H1 (cell line): ENCODE results near the gene CEACAM1. TPM values are rescaled to one million over a fixed set of nuclear protein-coding genes. Genes with fewer than 3 reads are reported as not detected.
"Not testable (repeated sequence)": the region's sequence is repeated elsewhere in the genome, so short reads cannot be mapped to it uniquely, and the experiment has no call there.

Source experiments
- CTCF ChIA-PET: fragments of 300-600 bp; sonication (Branson Sonifier 250); formaldehyde crosslinking; loops from one replicate; lab custom pipeline; 2021; ENCODE audit not compliant: partially characterized antibody; lab: Charles Lee
- POLR2A ChIA-PET: fragments of 300-600 bp; sonication (Branson Sonifier 250); formaldehyde crosslinking; loops from one replicate; lab custom pipeline; 2021; ENCODE audit warnings: inconsistent platforms; ENCODE audit not compliant: partially characterized antibody; lab: Charles Lee
- DNase-seq, 2 experiments: peaks; one replicate each; pipeline versions ENCODE4 v3.0.0 to v3.0.0-alpha.2; 2010 to 2022; ENCODE audit warnings: low spot score in 2 of 2, low read depth in 1 of 2, mixed read lengths in 1 of 2
- FAIRE-seq: peaks from 2 replicates; lab custom pipeline; 2011; peaks lifted over from hg19 to GRCh38; lab: Jason Lieb, UNC
- H2AFZ ChIP-seq: 2 replicates; pipeline ENCODE4 v1.8.1; 2012; ENCODE audit warnings: low read length, inconsistent platforms
- H2AK5ac ChIP-seq: 2 replicates; pipeline ENCODE4 v1.6.1; 2013; ENCODE audit warnings: low read depth, low read length
- H2BK120ac ChIP-seq: replicated peaks from 2 replicates; pipeline ENCODE3; 2013; ENCODE audit warnings: low read depth, low read length, inconsistent platforms
- H2BK12ac ChIP-seq: 2 replicates; pipeline ENCODE4 v1.6.1; 2013; ENCODE audit warnings: low read depth, low read length
- H2BK15ac ChIP-seq: 2 replicates; pipeline ENCODE4 v1.6.1; 2013; ENCODE audit warnings: low read length
- H2BK20ac ChIP-seq: 2 replicates; pipeline ENCODE4 v1.6.1; 2013; ENCODE audit warnings: low read length
- H2BK5ac ChIP-seq: 2 replicates; pipeline ENCODE4 v1.6.1; 2013; ENCODE audit warnings: low read depth, low read length
- H3K14ac ChIP-seq: 2 replicates; pipeline ENCODE4 v1.6.1; 2013; ENCODE audit warnings: inconsistent platforms; ENCODE audit not compliant: insufficient read length
- H3K18ac ChIP-seq: 2 replicates; pipeline ENCODE4 v1.6.1; 2013; ENCODE audit warnings: low read length; ENCODE audit errors: extremely low read depth
- H3K23ac ChIP-seq: 2 replicates; pipeline ENCODE4 v1.6.1; 2013; ENCODE audit warnings: inconsistent platforms; ENCODE audit not compliant: insufficient read length
- H3K23me2 ChIP-seq: 2 replicates; pipeline ENCODE4 v1.6.1; 2013; ENCODE audit warnings: low read depth, low read length
- H3K27ac ChIP-seq: 2 replicates; pipeline ENCODE4 v1.6.1; 2011; ENCODE audit warnings: low read depth, low read length, inconsistent platforms
- H3K27me3 ChIP-seq, 4 experiments: replicated peaks in 1 of 4; 1 replicate in 1 of 4; 2 replicates in 3 of 4; pipeline versions ENCODE4 v1.6.1 to v1.8.1; 2011 to 2013; ENCODE audit warnings: low read length in 3 of 4, mild to moderate bottlenecking in 3 of 4, inconsistent platforms in 2 of 4, mixed read lengths in 2 of 4, moderate library complexity in 1 of 4; ENCODE audit not compliant: control insufficient read depth in 3 of 4, insufficient read depth in 3 of 4; ENCODE audit errors: extremely low read depth in 1 of 4
- H3K36me3 ChIP-seq, 4 experiments: 2 replicates each; pipeline versions ENCODE4 v1.6.1 to v1.8.1; 2011 to 2013; ENCODE audit warnings: mild to moderate bottlenecking in 4 of 4, low read length in 3 of 4, moderate library complexity in 2 of 4, control low read depth in 1 of 4, inconsistent platforms in 1 of 4; ENCODE audit not compliant: insufficient read depth in 4 of 4, control insufficient read depth in 2 of 4
- H3K4ac ChIP-seq: replicated peaks from 2 replicates; pipeline ENCODE3; 2013; ENCODE audit warnings: low read length, low read depth, mixed read lengths, inconsistent platforms; ENCODE audit not compliant: insufficient read length
- H3K4me1 ChIP-seq, 4 experiments: replicated peaks in 1 of 4; 1 replicate in 1 of 4; 2 replicates in 3 of 4; pipeline versions ENCODE4 v1.6.1 to v1.8.1; 2011 to 2013; ENCODE audit warnings: low read length in 3 of 4, inconsistent platforms in 2 of 4, mixed read lengths in 1 of 4; ENCODE audit not compliant: insufficient read depth in 4 of 4, control insufficient read depth in 3 of 4
- H3K4me2 ChIP-seq, 2 experiments: 2 replicates each; pipeline versions ENCODE4 v1.6.1 to v1.8.1; 2011 to 2013; ENCODE audit warnings: low read depth in 2 of 2, low read length in 2 of 2, control low read depth in 1 of 2, inconsistent platforms in 1 of 2, mild to moderate bottlenecking in 1 of 2; ENCODE audit not compliant: insufficient read depth in 1 of 2
- H3K4me3 ChIP-seq, 4 experiments: fragments of 200-600, 300-600 bp in 1 of 4; sonication (generic), shearing (Covaris generic), sonication (Bioruptor Twin) in 1 of 4; 2 replicates each; pipeline versions ENCODE4 v1.5.1 to v1.8.1; 2011 to 2016; ENCODE audit warnings: low read length in 4 of 4, low read depth in 3 of 4, control low read depth in 2 of 4, inconsistent platforms in 2 of 4, mild to moderate bottlenecking in 2 of 4, mixed read lengths in 1 of 4, moderate library complexity in 1 of 4; ENCODE audit not compliant: insufficient read depth in 2 of 4; ENCODE audit errors: extremely low read depth in 1 of 4
- H3K56ac ChIP-seq: replicated peaks from 2 replicates; pipeline ENCODE3; 2013; ENCODE audit warnings: low read depth, mild to moderate bottlenecking, mixed read lengths, low read length, inconsistent platforms; ENCODE audit not compliant: insufficient read length
- H3K79me1 ChIP-seq: 2 replicates; pipeline ENCODE4 v1.6.1; 2013; ENCODE audit warnings: low read depth, low read length, control low read depth
- H3K79me2 ChIP-seq, 2 experiments: 2 replicates each; pipeline versions ENCODE4 v1.6.1 to v1.8.1; 2012 to 2013; ENCODE audit warnings: low read length in 2 of 2, mild to moderate bottlenecking in 2 of 2, inconsistent platforms in 1 of 2; ENCODE audit not compliant: insufficient read depth in 2 of 2, control insufficient read depth in 1 of 2
- H3K9ac ChIP-seq, 4 experiments: replicated peaks in 1 of 4; 1 replicate in 1 of 4; 2 replicates in 3 of 4; pipeline versions ENCODE4 v1.6.1 to v1.8.1; 2011 to 2013; ENCODE audit warnings: low read depth in 3 of 4, low read length in 3 of 4, control low read depth in 2 of 4, mild to moderate bottlenecking in 2 of 4, moderate library complexity in 2 of 4, inconsistent platforms in 1 of 4; ENCODE audit errors: extremely low read depth in 1 of 4
- H3K9me3 ChIP-seq, 2 experiments: 2 replicates each; pipeline versions ENCODE4 v1.6.1 to v1.8.1; 2012 to 2013; ENCODE audit warnings: mild to moderate bottlenecking in 2 of 2, moderate library complexity in 2 of 2, control low read depth in 1 of 2, inconsistent platforms in 1 of 2, low read depth in 1 of 2, low read length in 1 of 2, mixed read lengths in 1 of 2; ENCODE audit not compliant: insufficient read depth in 2 of 2
- H4K20me1 ChIP-seq, 2 experiments: replicated peaks in 1 of 2; 2 replicates each; pipeline versions ENCODE3 to v1.8.1; 2011 to 2013; ENCODE audit warnings: inconsistent platforms in 2 of 2, low read length in 2 of 2, mild to moderate bottlenecking in 1 of 2; ENCODE audit not compliant: insufficient read depth in 2 of 2, control insufficient read depth in 1 of 2
- H4K5ac ChIP-seq: 2 replicates; pipeline ENCODE4 v1.6.1; 2013; ENCODE audit warnings: low read length, low read depth, mixed read lengths, inconsistent platforms; ENCODE audit not compliant: insufficient read length
- H4K8ac ChIP-seq: 2 replicates; pipeline ENCODE4 v1.8.0; 2013; ENCODE audit warnings: mild to moderate bottlenecking, moderate library complexity, low read length, inconsistent platforms; ENCODE audit not compliant: insufficient read depth; ENCODE audit errors: extremely low read depth
- H4K91ac ChIP-seq: replicated peaks from 2 replicates; pipeline ENCODE3; 2013; ENCODE audit warnings: low read length, mixed read lengths, inconsistent platforms; ENCODE audit not compliant: insufficient read length
- WGBS, 2 experiments: shearing (Covaris generic) in 1 of 2; methylation state at CpG; one replicate each; pipeline versions ENCODE4 v1.1.6 to v1.1.7; 2013 to 2015; ENCODE audit warnings: low lambda C conversion rate in 2 of 2, mixed read lengths in 2 of 2, inconsistent platforms in 1 of 2, low coverage in 1 of 2, missing lambda C conversion rate in 1 of 2; ENCODE audit not compliant: insufficient replicate concordance in 2 of 2, insufficient coverage in 1 of 2, insufficient read length in 1 of 2; ENCODE audit errors: extremely low coverage in 1 of 2, missing lambda C conversion rate in 1 of 2; 5-methylcytosine and 5-hydroxymethylcytosine counted together
- polyA plus RNA-seq, 7 experiments: library from polyadenylated mRNA; depleted of rRNA in 3 of 7; stranded (reverse) in 5 of 7; unstranded in 2 of 7; fragments of >200 nt in 5 of 7; fragments of 200-250 nt in 2 of 7; gene quantifications; 1 replicate in 5 of 7; 2 replicates in 1 of 7; 4 replicates in 1 of 7; pipeline versions ENCODE4 v1.2.1 to v1.2.3, GENCODE V29; 2011 to 2013; ENCODE audit warnings: missing spikeins in 2 of 7, mixed read lengths in 2 of 7
- total RNA-seq: library from RNA; stranded (reverse); fragmentation: NEBNext Ultra II Directional; extraction: Animal tissue kit (Norgen Biotek cat#: 25700); gene quantifications from 2 replicates; pipeline ENCODE4 v1.2.1, GENCODE V29; 2021

Gene CEACAM1
- total and polyA plus RNA-seq, 2 of the 8 experiments (the other 6 are each of a cell fraction or from before 2014, with no cell fraction given), result 1.8 to 3.6 TPM

DNA sequence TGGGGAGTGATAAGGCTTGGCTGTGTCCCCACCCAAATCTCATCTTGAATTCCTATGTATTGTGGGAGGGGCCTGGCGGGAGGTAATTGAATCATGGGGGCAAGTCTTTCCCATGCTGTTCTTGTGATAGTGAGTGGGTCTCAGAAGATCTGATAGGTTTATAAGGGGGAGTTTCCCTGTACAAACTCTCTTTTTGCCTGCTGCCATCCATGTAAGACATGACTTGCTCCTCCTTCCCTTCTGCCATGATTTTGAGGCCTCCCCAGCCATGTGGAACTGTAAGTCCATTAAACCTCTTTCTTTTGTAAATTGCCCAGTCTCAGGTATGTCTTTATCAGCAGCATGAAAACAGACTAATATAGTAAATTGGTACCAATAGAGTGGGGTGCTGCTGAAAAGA, 20.8 kb upstream of the CEACAM1 start:
- H3K4me2 ChIP-seq, H4K91ac ChIP-seq, DNase-seq, H2AK5ac ChIP-seq, H4K5ac ChIP-seq, H3K18ac ChIP-seq, H3K23ac ChIP-seq, H3K4ac ChIP-seq, H2BK12ac ChIP-seq, H3K4me1 ChIP-seq, H3K79me1 ChIP-seq, H2BK120ac ChIP-seq, H2BK15ac ChIP-seq, H3K27ac ChIP-seq, H3K56ac ChIP-seq, H3K36me3 ChIP-seq, H4K8ac ChIP-seq, H3K79me2 ChIP-seq, H2BK20ac ChIP-seq, H2AFZ ChIP-seq, H2BK5ac ChIP-seq, H3K4me3 ChIP-seq, H3K27me3 ChIP-seq, H3K23me2 ChIP-seq, H3K9ac ChIP-seq, FAIRE-seq, H3K14ac ChIP-seq, H4K20me1 ChIP-seq: not testable (repeated sequence)
- 93% methylated on average over 1 of the region's 1 CpG; no CpG with 5 or more reads in 1 of the 2 experiments for WGBS, 2 experiments
- ChIA-PET CTCF (interaction anchor here (1.0 to 4.8 kb wide), 4 partner anchors 13 to 116 kb away, joined by 5 to 30 read pairs (median 8); no protein-coding TSS in a partner anchor), POLR2A (interaction anchor here (1.0 kb wide), 1 partner anchor 1155 kb away, joined by 3 read pairs; no protein-coding TSS in a partner anchor)
- H3K9me3 ChIP-seq, result peaks cover 4 to 11% of the 10 kb centered on the region in 2 experiments; a peak in 1 of 4 replicates
